CD4-positive, alpha-beta T cell (primary cell): ENCODE measurements around the gene YPEL5. TPM values are rescaled to one million over a fixed set of nuclear protein-coding genes. Genes with fewer than 3 reads are reported as not detected.

Source experiments
- ATAC-seq: fragments of 200-7000 bp; cut with Tn5 transposase; one replicate; pipeline ENCODE4 v1.10.0; 2022; ENCODE audit warnings: mild to moderate bottlenecking; ENCODE audit not compliant: poor library complexity
- CTCF ChIA-PET: fragments of 350-600 bp; sonication (Branson Sonifier 250); formaldehyde crosslinking; loops from one replicate; lab custom pipeline; 2021; ENCODE audit warnings: antibody characterized with exemption, inconsistent platforms; lab: Charles Lee
- POLR2A ChIA-PET: fragments of 350-600 bp; sonication (Branson Sonifier 250); formaldehyde crosslinking; loops from one replicate; lab custom pipeline; 2021; ENCODE audit warnings: antibody characterized with exemption, inconsistent platforms; lab: Charles Lee
- DNase-seq, 14 experiments: peaks; one replicate each; pipeline ENCODE4 v3.0.0-alpha.2; 2013 to 2020; ENCODE audit warnings: mixed read lengths in 2 of 14
- H3K27ac ChIP-seq, 2 donors: one replicate each; pipeline versions ENCODE4 v1.5.1 to v1.7.0; 2013; ENCODE audit warnings: low read length in 2 of 2, low read depth in 1 of 2, mild to moderate bottlenecking in 1 of 2
- H3K27me3 ChIP-seq, 2 experiments: 1 replicate in 1 of 2; 2 replicates in 1 of 2; pipeline versions ENCODE4 v1.6.1 to v1.7.0; 2013; ENCODE audit warnings: low read length in 2 of 2, control low read depth in 1 of 2, mild to moderate bottlenecking in 1 of 2, moderate library complexity in 1 of 2; ENCODE audit not compliant: insufficient read depth in 2 of 2, control insufficient read depth in 1 of 2
- H3K36me3 ChIP-seq: one replicate; pipeline ENCODE4 v1.6.1; 2013; ENCODE audit warnings: low read length, control low read depth; ENCODE audit not compliant: insufficient read depth
- H3K4me1 ChIP-seq: one replicate; pipeline ENCODE4 v1.6.1; 2013; ENCODE audit warnings: low read length, control low read depth; ENCODE audit not compliant: insufficient read depth
- H3K4me3 ChIP-seq: one replicate; pipeline ENCODE4 v1.5.1; 2013; ENCODE audit warnings: mild to moderate bottlenecking, low read length, moderate library complexity
- H3K9me3 ChIP-seq, 2 experiments: 1 replicate in 1 of 2; 2 replicates in 1 of 2; pipeline versions ENCODE4 v1.6.1 to v1.7.0; 2013; ENCODE audit warnings: low read length in 2 of 2, mild to moderate bottlenecking in 2 of 2, control low read depth in 1 of 2, moderate library complexity in 1 of 2; ENCODE audit not compliant: control insufficient read depth in 1 of 2, insufficient read depth in 1 of 2
- H3K27ac Mint-ChIP-seq: one replicate; pipeline ENCODE4 v1.8.0; 2020; ENCODE audit warnings: mixed read lengths
- H3K27me3 Mint-ChIP-seq: one replicate; pipeline ENCODE4 v1.8.0; 2021; ENCODE audit warnings: mixed read lengths
- H3K36me3 Mint-ChIP-seq: one replicate; pipeline ENCODE4 v1.8.0; 2021; ENCODE audit warnings: low read depth, mixed read lengths
- H3K4me1 Mint-ChIP-seq: one replicate; pipeline ENCODE4 v1.8.0; 2021; ENCODE audit warnings: low read depth, mixed read lengths
- H3K4me3 Mint-ChIP-seq: one replicate; pipeline ENCODE4 v1.8.0; 2020; ENCODE audit warnings: mild to moderate bottlenecking, mixed read lengths
- H3K9me3 Mint-ChIP-seq: one replicate; pipeline ENCODE4 v1.8.0; 2020; ENCODE audit warnings: mixed read lengths
- intact Hi-C, 2 experiments: fragments of 100-400 bp; cut with DNase I in 1 of 2; cut with micrococcal nuclease in 1 of 2; formaldehyde crosslinking; loops; one replicate each; pipeline versions ENCODE4 v1.15.1 to v1.9.0; 2023 to 2025; cut with DNase I, micrococcal nuclease
- total RNA-seq, 174 experiments: library from RNA in 2 of 174; stranded (reverse) in 2 of 174; gene quantifications; one replicate each; pipeline ENCODE4 v1.2.3 and lab custom pipeline; 2021 to 2026
- TF ChIP-seq, protein P1 (sequence below): fragments of 200-600 bp; IDR thresholded peaks from one replicate; pipeline ENCODE4 v1.8.0; 2022; ENCODE audit warnings: antibody characterized with exemption, mild to moderate bottlenecking

Gene YPEL5
- total RNA-seq, 2 experiments from 2014 or later: 932 to 972 TPM

DNA sequence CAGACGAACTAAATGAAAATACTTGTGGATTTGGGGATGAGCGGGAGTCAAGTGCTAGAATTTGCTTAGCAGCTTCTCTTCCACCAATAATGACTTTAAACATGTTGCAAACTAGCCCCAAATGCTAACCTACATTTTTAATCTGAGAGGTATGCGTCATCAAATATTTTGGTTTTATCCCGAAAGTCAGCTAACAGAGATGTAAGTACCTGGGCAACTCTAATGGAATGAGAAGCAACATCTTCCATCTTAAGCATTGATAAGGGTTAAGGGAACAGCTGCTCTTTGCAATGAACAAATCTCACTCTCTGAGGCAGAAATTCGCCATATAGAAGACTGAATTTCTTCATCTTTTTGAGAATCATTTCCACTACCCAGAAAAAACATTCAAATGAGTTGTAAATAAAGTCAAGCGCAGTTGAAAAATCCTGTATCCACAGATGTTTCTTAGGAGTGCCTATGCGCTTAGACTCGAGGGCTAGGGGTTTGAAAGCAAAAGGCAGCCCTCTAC, 926 bp upstream of the YPEL5 start:
- no peaks in the 10 kb centered on the region for H3K9me3 ChIP-seq
- H3K36me3 Mint-ChIP-seq: peaks cover 40% of the 10 kb centered on the region
- ATAC-seq (no peak), DNase-seq (no peak)
- peaks cover 24% of the 10 kb centered on the region for H3K36me3 ChIP-seq
- H3K9me3 Mint-ChIP-seq: no peaks in the 10 kb centered on the region
- ChIA-PET POLR2A (interaction anchor here (0.9 to 4.7 kb wide), 32 partner anchors 8 to 1918 kb away, joined by 3 to 115 read pairs (median 6); partner anchors contain the start of genes LBH, LCLAT1, SPAST and WDR43), CTCF (interaction anchor here (1.2 to 6.9 kb wide), 5 partner anchors 18 to 566 kb away, joined by 4 to 78 read pairs (median 11); no protein-coding TSS in a partner anchor)
- peak overlapping the region; percentile 61 for H3K4me3 ChIP-seq
- no peaks in the 10 kb centered on the region for H3K27me3 ChIP-seq
- peaks cover 38% of the 10 kb centered on the region for H3K4me1 ChIP-seq
- intact Hi-C loops: loop anchor here (2.0 to 10.0 kb wide), 6 partner anchors 15 to 1919 kb away; partner anchors contain the start of genes LBH (in 2 of the 2), LCLAT1 (in 1 of the 2) and SPAST (in 1 of the 2)
- H3K4me3 Mint-ChIP-seq: peak overlapping the region; percentile 92
- H3K27me3 Mint-ChIP-seq: no peaks in the 10 kb centered on the region
- TF ChIP-seq, protein P1, sequence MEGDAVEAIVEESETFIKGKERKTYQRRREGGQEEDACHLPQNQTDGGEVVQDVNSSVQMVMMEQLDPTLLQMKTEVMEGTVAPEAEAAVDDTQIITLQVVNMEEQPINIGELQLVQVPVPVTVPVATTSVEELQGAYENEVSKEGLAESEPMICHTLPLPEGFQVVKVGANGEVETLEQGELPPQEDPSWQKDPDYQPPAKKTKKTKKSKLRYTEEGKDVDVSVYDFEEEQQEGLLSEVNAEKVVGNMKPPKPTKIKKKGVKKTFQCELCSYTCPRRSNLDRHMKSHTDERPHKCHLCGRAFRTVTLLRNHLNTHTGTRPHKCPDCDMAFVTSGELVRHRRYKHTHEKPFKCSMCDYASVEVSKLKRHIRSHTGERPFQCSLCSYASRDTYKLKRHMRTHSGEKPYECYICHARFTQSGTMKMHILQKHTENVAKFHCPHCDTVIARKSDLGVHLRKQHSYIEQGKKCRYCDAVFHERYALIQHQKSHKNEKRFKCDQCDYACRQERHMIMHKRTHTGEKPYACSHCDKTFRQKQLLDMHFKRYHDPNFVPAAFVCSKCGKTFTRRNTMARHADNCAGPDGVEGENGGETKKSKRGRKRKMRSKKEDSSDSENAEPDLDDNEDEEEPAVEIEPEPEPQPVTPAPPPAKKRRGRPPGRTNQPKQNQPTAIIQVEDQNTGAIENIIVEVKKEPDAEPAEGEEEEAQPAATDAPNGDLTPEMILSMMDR: no peak
- peaks cover 62% of the 10 kb centered on the region for H3K4me1 Mint-ChIP-seq
- H3K27ac Mint-ChIP-seq: peak overlapping the region; percentile 99
- H3K27ac ChIP-seq: peak overlapping the region; percentile 96 to 100

DNA sequence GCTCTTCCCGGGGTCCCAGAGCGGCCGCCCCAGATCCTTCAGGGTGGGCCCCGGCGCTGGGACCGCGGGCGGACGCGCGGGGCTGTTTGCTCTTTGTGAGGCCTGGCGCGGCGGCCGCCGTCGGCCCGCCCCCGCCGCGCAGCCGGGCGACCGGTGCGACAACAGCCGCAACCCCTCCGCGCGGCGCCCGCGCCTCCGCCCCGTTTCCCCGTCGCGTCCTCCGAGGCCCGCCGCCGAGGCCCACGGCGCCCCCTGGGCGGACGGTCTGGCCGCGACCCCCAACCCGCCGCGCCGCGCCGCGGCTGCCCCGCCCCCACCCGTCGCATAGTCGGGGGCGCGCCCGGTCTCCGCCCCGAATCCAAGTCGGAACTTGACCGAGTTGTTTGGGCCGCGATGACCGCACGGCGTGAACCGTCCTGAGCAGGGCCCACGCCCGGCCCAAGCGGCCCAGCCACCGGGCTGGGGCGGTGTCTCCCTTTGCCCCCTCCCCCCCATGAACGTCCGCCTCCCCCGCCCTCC, 448 bp downstream of the YPEL5 start:
- peaks cover 37% of the 10 kb centered on the region for H3K36me3 ChIP-seq
- H3K4me3 Mint-ChIP-seq: peak overlapping the region; percentile 94
- TF ChIP-seq, protein P1: no peak
- H3K9me3 Mint-ChIP-seq: no peaks in the 10 kb centered on the region
- ATAC-seq: no peak
- peak overlapping the region; percentile 99 for H3K27ac Mint-ChIP-seq
- H3K36me3 Mint-ChIP-seq: peaks cover 51% of the 10 kb centered on the region
- intact Hi-C loops: loop anchor here (2.0 to 10.0 kb wide), 6 partner anchors 14 to 1918 kb away; partner anchors contain the start of genes LBH (in 2 of the 2), LCLAT1 (in 1 of the 2) and SPAST (in 1 of the 2)
- H3K9me3 ChIP-seq: no peaks in the 10 kb centered on the region
- H3K27me3 Mint-ChIP-seq: no peaks in the 10 kb centered on the region
- H3K4me1 ChIP-seq: peaks cover 38% of the 10 kb centered on the region
- H3K27me3 ChIP-seq: no peaks in the 10 kb centered on the region
- ChIA-PET CTCF (interaction anchor here (0.9 to 6.9 kb wide), 14 partner anchors 8 to 564 kb away, joined by 3 to 78 read pairs (median 4); partner anchors contain the start of gene LBH), POLR2A (interaction anchor here (0.5 to 4.7 kb wide), 41 partner anchors 8 to 1395 kb away, joined by 3 to 115 read pairs (median 6); partner anchors contain the start of genes LBH, LCLAT1, TRMT61B and WDR43)
- peaks cover 74% of the 10 kb centered on the region for H3K4me1 Mint-ChIP-seq
- peak overlapping the region; percentile 71 for H3K4me3 ChIP-seq
- H3K27ac ChIP-seq: peak overlapping the region; percentile 97
- peak in 6 of 14 experiments; percentile 11 to 69 (median 28) for DNase-seq

DNA sequence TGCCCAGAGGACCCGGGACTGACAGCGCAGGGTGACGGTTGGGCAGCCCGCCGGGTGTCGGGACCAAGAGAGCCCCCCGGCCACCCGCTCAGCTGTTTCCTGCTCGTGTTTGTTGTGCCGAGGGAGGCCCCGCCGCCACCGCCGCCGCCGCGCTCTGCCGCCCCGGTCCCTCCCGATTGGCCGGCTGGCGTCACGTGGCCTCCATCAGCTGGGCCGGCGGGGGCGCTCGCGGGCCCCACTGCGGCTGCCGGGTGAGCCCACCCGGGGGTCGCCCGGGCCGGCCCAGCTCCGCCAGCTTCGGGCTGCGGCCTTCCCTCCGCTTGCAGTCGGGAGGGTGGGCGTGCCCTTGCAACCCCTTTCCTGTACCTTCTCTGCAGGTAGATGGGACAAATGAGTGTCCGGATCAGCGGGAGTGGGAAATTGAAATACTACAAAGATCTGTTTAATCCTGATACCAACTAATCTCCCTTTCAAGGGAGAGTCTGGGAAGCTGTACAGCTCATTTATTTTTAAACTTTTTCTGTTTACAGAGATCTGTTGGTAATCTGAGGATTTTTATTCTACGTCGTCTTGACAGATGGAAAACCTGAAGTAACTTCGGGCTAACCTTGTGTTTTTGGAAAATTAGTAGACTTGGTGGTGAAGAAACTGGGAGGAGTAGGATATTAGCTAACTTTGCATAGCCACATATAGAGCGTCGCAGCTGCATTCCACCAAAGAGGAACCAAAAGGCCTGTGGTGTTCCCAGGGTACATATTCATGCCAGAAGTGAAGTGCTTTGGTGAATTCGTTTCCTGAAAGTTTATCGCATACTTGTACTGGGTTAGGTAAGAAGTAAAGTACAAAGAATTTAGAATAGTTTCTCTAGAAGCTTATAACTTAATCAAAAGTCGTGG, 1.2 kb downstream of the YPEL5 start:
- DNase-seq (peak; percentile 55 to 90 (median 72)), ATAC-seq (no peak)
- Mint-ChIP-seq H3K27me3 (no peaks in the 10 kb centered on the region), H3K4me3 (peak overlapping the region; percentile 94), H3K9me3 (no peaks in the 10 kb centered on the region), H3K36me3 (peaks cover 58% of the 10 kb centered on the region), H3K4me1 (peaks cover 79% of the 10 kb centered on the region), H3K27ac (peak overlapping the region; percentile 91)
- CTCF ChIA-PET: interaction anchor here (0.7 to 6.9 kb wide), 14 partner anchors 9 to 564 kb away, joined by 3 to 78 read pairs (median 4); partner anchors contain the start of gene LBH
- intact Hi-C loops: loop anchor here (2.0 to 10.0 kb wide), 6 partner anchors 13 to 1917 kb away; partner anchors contain the start of genes LBH (in 2 of the 2), LCLAT1 (in 1 of the 2) and SPAST (in 1 of the 2)
- H3K9me3 ChIP-seq: no peaks in the 10 kb centered on the region
- H3K27ac ChIP-seq: peak overlapping the region; percentile 73 to 87
- TF ChIP-seq, protein P1: peak; percentile 45
- no peaks in the 10 kb centered on the region for H3K27me3 ChIP-seq
- peaks cover 40% of the 10 kb centered on the region for H3K36me3 ChIP-seq
- peaks cover 39% of the 10 kb centered on the region for H3K4me1 ChIP-seq
- H3K4me3 ChIP-seq: peak overlapping the region; percentile 71
- POLR2A ChIA-PET: interaction anchor here (0.7 to 4.7 kb wide), 21 partner anchors 8 to 1396 kb away, joined by 3 to 115 read pairs (median 7); partner anchors contain the start of genes LBH, LCLAT1 and TRMT61B
